ENCODE data around the gene CMTM7.

The CMTM7 gene

GRCh38 chr3:32484436-32484835 lies 92.8 kb downstream of the CMTM7 start:
- DNase-seq = no peak

- DNase-seq = no peak
Observed at GRCh38 chr3:32487781-32488473, 96.3 kb downstream of the CMTM7 start.

GRCh38 chr3:32488474-32489008 lies 96.9 kb downstream of the CMTM7 start:
- DNase-seq = no peak

- DNase-seq = no peak
Observed at GRCh38 chr3:32492684-32493436, 101.2 kb downstream of the CMTM7 start.

- DNase-seq = no peak
Observed at GRCh38 chr3:32493437-32494414, 102.1 kb downstream of the CMTM7 start.

- no peak for DNase-seq
Observed at GRCh38 chr3:32495085-32495484, 103.4 kb downstream of the CMTM7 start.

GRCh38 chr3:32495609-32496008 lies 104.0 kb downstream of the CMTM7 start:
- DNase-seq = no peak

GRCh38 chr3:32498252-32498651 lies 106.6 kb downstream of the CMTM7 start:
- DNase-seq = no peak

- DNase-seq = no peak
Observed at GRCh38 chr3:32498992-32499391, 107.3 kb downstream of the CMTM7 start.

- no peak for DNase-seq
Observed at GRCh38 chr3:32499585-32499984, 107.9 kb downstream of the CMTM7 start.

- DNase-seq = no peak
Observed at GRCh38 chr3:32500231-32500630, 108.6 kb downstream of the CMTM7 start.

GRCh38 chr3:32500880-32501782 lies 109.5 kb downstream of the CMTM7 start:
- peak in 1 of 56 donors; percentile 3 for DNase-seq

- no peak for DNase-seq
Observed at GRCh38 chr3:32501783-32502117, 110.1 kb downstream of the CMTM7 start.

- DNase-seq = peak in 55 of 56 donors; percentile 19 to 88 (median 73)
Observed at GRCh38 chr3:32502118-32502945, 110.7 kb downstream of the CMTM7 start, which contains the start of gene CMTM6. CMTM6 (minus strand) TSS chr3:32502852; CDS start chr3:32502745, 107 bp downstream.

- DNase-seq = no peak
Observed at GRCh38 chr3:32502946-32503286, 111.3 kb downstream of the CMTM7 start.

Data from amygdala (tissue), 56 donors.